HG02623 (cell line): ENCODE data around the gene EXT2.

Experiments used
- ATAC-seq: cut with Tn5 transposase; IDR thresholded peaks from one replicate; pipeline ENCODE4 v1.9.1; 2021; ENCODE audit warnings: moderate library complexity; ENCODE audit not compliant: unreplicated experiment

The EXT2 gene

DNA sequence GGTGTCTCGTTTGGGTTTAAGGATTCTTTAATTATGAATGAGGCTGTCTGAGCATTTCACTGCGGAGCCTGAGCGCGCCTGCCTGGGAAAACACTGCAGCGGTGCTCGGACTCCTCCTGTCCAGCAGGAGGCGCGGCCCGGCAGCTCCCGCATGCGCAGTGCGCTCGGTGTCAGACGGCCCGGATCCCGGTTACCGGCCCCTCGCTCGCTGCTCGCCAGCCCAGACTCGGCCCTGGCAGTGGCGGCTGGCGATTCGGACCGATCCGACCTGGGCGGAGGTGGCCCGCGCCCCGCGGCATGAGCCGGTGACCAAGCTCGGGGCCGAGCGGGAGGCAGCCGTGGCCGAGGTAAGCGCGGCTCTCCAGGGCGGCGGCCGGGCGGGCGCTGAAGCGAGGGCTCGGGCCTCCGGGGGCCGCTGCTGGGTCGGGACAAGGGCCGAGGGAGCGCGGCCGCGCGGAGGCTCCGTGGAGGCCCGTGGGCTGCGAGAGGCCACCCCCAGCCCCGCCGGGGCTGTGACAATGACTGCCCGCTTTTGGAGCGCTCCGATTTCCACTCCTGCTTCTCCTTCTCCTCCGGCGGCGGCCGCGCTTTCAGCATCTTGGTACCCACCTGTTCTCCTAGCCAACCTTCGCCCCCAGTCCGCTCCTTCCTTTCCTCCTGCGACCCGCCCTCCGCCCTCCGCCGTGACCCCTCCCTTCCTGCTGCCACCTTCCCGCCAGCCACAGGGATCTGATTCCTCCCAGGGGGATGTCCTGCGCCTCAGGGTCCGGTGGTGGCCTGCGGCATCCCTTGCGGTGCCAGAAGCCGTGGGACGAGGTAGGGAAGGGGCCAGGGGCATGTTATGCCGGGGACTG is at the start of gene EXT2:
TSS of gene EXT2 (plus strand) at position 173 of the 854 bp plus-strand sequence. CDS start 12,035 bp downstream, outside the sequence.
- ATAC-seq = peak; percentile 86

GRCh38 chr11:44046182-44046581 is 49.3 kb upstream of the EXT2 start:
- ATAC-seq = no peak

DNA sequence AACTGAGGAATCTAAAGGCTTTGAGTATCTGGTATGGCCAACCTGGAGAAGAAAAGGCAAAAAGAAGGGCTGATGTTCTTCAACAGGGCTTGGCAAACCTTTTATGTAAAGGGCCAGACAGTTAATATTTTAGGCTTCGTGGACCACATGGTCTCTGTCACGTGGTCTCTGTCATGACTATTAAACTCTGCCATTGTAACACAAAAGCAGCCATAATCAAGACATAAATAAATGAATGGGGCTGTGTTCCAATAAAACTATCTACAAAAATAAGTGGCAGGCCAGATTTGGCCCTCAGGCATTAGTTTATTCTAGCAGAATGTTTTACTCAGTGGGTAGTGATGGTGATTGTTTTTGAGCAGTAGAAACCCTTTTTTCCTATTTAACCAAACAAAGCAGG is 48.2 kb upstream of the EXT2 start:
- no peak for ATAC-seq

- no peak for ATAC-seq
Observed at GRCh38 chr11:44047931-44048431, 47.5 kb upstream of the EXT2 start, which contains the start of gene ACCSL. ACCSL (plus strand) TSS chr11:44047981; CDS start chr11:44048037, 56 bp downstream.

GRCh38 chr11:44049832-44050231 is 45.6 kb upstream of the EXT2 start:
- ATAC-seq = no peak

- ATAC-seq = no peak
Observed at GRCh38 chr11:44051171-44051570, 44.3 kb upstream of the EXT2 start.

- no peak for ATAC-seq
Observed at GRCh38 chr11:44057340-44057739, 38.1 kb upstream of the EXT2 start.

GRCh38 chr11:44058275-44058674 is 37.2 kb upstream of the EXT2 start:
- no peak for ATAC-seq

GRCh38 chr11:44065161-44065661 is 30.3 kb upstream of the EXT2 start:
- no peak for ATAC-seq

- ATAC-seq = peak; percentile 96
Observed at GRCh38 chr11:44065841-44066731, 29.4 kb upstream of the EXT2 start, which contains the start of gene ACCS. ACCS (plus strand) TSS chr11:44066270; CDS start chr11:44067628, 1,358 bp downstream.

DNA sequence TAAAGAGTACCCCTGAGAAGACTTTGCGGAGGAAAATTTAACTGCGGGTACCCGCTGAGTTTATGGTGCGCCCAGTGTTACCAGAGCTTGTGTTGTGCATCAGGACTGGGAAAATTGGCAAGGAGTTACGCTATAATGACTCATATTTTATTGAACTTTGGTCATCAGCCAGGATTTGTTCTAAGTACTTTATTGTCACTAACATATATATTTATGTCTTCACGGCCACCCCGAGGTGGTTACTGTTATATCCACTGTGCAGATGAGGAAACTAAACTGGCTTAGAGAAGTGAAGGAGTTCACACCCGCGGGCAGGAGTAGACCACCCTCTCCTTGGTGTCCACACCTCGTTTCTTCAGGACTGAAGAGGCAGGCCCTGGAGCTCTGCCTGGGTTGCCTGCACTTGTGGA is 28.7 kb upstream of the EXT2 start:
- ATAC-seq = no peak

- ATAC-seq = no peak
Observed at GRCh38 chr11:44067266-44067665, 28.2 kb upstream of the EXT2 start.

GRCh38 chr11:44068180-44068579 is 27.3 kb upstream of the EXT2 start:
- ATAC-seq = no peak

DNA sequence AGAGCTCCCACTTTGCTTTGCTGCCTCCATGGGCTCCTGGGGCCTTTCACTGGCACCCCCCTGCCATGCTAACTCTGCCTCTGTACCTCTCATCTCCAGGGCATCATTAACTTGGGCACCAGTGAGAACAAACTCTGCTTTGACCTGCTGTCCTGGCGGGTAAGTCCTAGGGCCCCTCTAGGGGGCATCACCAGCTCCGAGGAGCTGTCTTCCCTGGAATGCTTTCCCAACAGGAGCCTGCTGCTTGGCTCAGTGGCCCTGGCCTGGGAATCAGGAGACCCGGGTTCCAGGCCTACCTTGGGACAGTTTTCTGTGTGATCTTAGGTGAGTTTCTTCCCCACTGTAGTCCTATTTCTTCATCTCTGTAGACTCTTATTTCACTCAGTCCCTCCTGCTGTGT is 24.3 kb upstream of the EXT2 start:
- no peak for ATAC-seq

GRCh38 chr11:44072757-44073658 is 22.5 kb upstream of the EXT2 start:
- ATAC-seq = no peak

- ATAC-seq = no peak
Observed at GRCh38 chr11:44078794-44079193, 16.7 kb upstream of the EXT2 start.

DNA sequence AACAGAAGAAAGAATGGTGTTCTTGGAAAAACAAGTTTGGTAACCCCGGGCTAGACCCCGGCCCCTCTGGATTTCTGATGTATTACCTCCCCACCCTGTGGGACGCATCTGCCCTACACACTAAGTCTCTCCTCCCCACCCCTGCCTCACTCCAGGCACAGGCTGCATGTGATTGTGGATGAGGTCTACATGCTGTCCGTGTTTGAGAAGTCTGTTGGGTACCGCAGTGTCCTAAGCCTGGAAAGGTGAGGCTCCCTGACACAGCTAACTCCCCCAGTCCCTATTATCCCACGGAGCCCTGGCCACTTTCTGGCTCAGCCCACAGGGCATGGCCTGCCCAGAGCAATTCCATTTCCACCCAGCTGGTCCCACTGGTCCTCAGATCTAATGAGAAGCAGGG is 16.1 kb upstream of the EXT2 start:
- no peak for ATAC-seq

GRCh38 chr11:44080951-44081350 is 14.5 kb upstream of the EXT2 start:
- ATAC-seq = no peak

- no peak for ATAC-seq
Observed at GRCh38 chr11:44082645-44083044, 12.8 kb upstream of the EXT2 start.

GRCh38 chr11:44083433-44083832 is 12.0 kb upstream of the EXT2 start:
- no peak for ATAC-seq
